Loucy (cell line): Measurements from ENCODE around the gene FAM135A.
"Not testable (repeated sequence)": the region's sequence is repeated elsewhere in the genome, so short reads cannot be mapped to it uniquely, and the experiment has no call there.

ENCODE experiments used
- H2AFZ ChIP-seq: fragments of 200-600 bp; sonication (generic); 2 replicates; pipeline ENCODE4 v1.6.0; 2016; ENCODE audit warnings: antibody characterized with exemption, mild to moderate bottlenecking, low read length, moderate library complexity
- H3F3A ChIP-seq: fragments of 200-600 bp; 2 replicates; pipeline ENCODE4 v1.6.0; 2016; ENCODE audit warnings: antibody characterized with exemption, low read depth, mild to moderate bottlenecking
- H3K27me3 ChIP-seq: fragments of 200-600 bp; sonication (generic); 2 replicates; pipeline ENCODE4 v1.6.1; 2014; ENCODE audit warnings: low read length, mild to moderate bottlenecking; ENCODE audit not compliant: insufficient read depth, poor library complexity, severe bottlenecking
- H3K36me3 ChIP-seq: fragments of 200-600 bp; sonication (generic); 2 replicates; pipeline ENCODE4 v1.6.1; 2016; ENCODE audit warnings: low read length; ENCODE audit not compliant: insufficient read depth
- H3K4me1 ChIP-seq: fragments of 200-600 bp; sonication (generic); 2 replicates; pipeline ENCODE4 v1.5.1; 2014; ENCODE audit warnings: low read length, mild to moderate bottlenecking; ENCODE audit not compliant: insufficient read depth, poor library complexity, severe bottlenecking
- H3K4me2 ChIP-seq: fragments of 200-600 bp; sonication (generic); 2 replicates; pipeline ENCODE4 v1.6.0; 2014; ENCODE audit warnings: antibody characterized with exemption, low read length, low read depth, mild to moderate bottlenecking; ENCODE audit not compliant: poor library complexity, severe bottlenecking
- H3K4me3 ChIP-seq: fragments of 200-600 bp; sonication (generic); 2 replicates; pipeline ENCODE4 v1.5.1; 2014; ENCODE audit warnings: low read length, mild to moderate bottlenecking, mixed read lengths; ENCODE audit not compliant: poor library complexity, severe bottlenecking
- H3K79me2 ChIP-seq: fragments of 200-600 bp; sonication (generic); 2 replicates; pipeline ENCODE4 v1.6.1; 2014; ENCODE audit warnings: low read length; ENCODE audit not compliant: insufficient read depth
- H3K9ac ChIP-seq: fragments of 200-600 bp; sonication (generic); 2 replicates; pipeline ENCODE4 v1.6.0; 2014; ENCODE audit warnings: mild to moderate bottlenecking, low read depth, low read length, moderate library complexity; ENCODE audit not compliant: poor library complexity, severe bottlenecking
- H3K9me2 ChIP-seq: fragments of 200-600 bp; sonication (generic); replicated peaks from 2 replicates; pipeline ENCODE4 v1.6.1; 2016; ENCODE audit warnings: low read depth, low read length, mixed read lengths
- H3K9me3 ChIP-seq: fragments of 200-600 bp; sonication (generic); 2 replicates; pipeline ENCODE4 v1.6.1; 2014; ENCODE audit warnings: mild to moderate bottlenecking, antibody characterized with exemption, low read length, low read depth; ENCODE audit not compliant: insufficient read depth
- H4K20me1 ChIP-seq: fragments of 200-600 bp; sonication (generic); 2 replicates; pipeline ENCODE4 v1.6.0; 2014; ENCODE audit warnings: antibody characterized with exemption, low read length, mild to moderate bottlenecking; ENCODE audit not compliant: insufficient read depth, poor library complexity, severe bottlenecking
- EZH2phosphoT487 ChIP-seq: fragments of 200-600 bp; IDR thresholded peaks from 2 replicates; pipeline ENCODE4 v1.6.1; 2018; ENCODE audit warnings: antibody characterized with exemption, mild to moderate bottlenecking, moderate library complexity, borderline replicate concordance
- TF ChIP-seq, protein P1 (sequence below): fragments of 200-600 bp; sonication (generic); conservative IDR thresholded peaks from 2 replicates; pipeline ENCODE4 v1.5.1; 2014; ENCODE audit warnings: mild to moderate bottlenecking, antibody characterized with exemption, low read length

The FAM135A gene

GRCh38 chr6:70494833-70495232 lies 81.5 kb downstream of the FAM135A start:
- Histone ChIP-seq H3K36me3 (no peaks in the 10 kb centered on the region), H2AFZ (no peak overlapping the region), H3K79me2 (no peaks in the 10 kb centered on the region), H3K4me3 (no peak overlapping the region), H3K4me1 (no peaks in the 10 kb centered on the region), H3K4me2 (no peak overlapping the region), H3K9me2 (no peaks in the 10 kb centered on the region), H3K9me3 (no peaks in the 10 kb centered on the region), H3K27me3 (no peaks in the 10 kb centered on the region), H4K20me1 (no peaks in the 10 kb centered on the region), H3F3A (no peaks in the 10 kb centered on the region), H3K9ac (no peak overlapping the region)
- TF ChIP-seq EZH2phosphoT487 = no peak
- TF ChIP-seq, protein P1, sequence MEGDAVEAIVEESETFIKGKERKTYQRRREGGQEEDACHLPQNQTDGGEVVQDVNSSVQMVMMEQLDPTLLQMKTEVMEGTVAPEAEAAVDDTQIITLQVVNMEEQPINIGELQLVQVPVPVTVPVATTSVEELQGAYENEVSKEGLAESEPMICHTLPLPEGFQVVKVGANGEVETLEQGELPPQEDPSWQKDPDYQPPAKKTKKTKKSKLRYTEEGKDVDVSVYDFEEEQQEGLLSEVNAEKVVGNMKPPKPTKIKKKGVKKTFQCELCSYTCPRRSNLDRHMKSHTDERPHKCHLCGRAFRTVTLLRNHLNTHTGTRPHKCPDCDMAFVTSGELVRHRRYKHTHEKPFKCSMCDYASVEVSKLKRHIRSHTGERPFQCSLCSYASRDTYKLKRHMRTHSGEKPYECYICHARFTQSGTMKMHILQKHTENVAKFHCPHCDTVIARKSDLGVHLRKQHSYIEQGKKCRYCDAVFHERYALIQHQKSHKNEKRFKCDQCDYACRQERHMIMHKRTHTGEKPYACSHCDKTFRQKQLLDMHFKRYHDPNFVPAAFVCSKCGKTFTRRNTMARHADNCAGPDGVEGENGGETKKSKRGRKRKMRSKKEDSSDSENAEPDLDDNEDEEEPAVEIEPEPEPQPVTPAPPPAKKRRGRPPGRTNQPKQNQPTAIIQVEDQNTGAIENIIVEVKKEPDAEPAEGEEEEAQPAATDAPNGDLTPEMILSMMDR = no peak

GRCh38 chr6:70495790-70496189 lies 82.5 kb downstream of the FAM135A start:
- not testable (repeated sequence) for H3K4me1 ChIP-seq, H3F3A ChIP-seq, H3K4me2 ChIP-seq, H3K4me3 ChIP-seq, H4K20me1 ChIP-seq, H3K9me3 ChIP-seq, H3K9ac ChIP-seq, H3K27me3 ChIP-seq, H2AFZ ChIP-seq, H3K9me2 ChIP-seq, H3K79me2 ChIP-seq, H3K36me3 ChIP-seq

DNA sequence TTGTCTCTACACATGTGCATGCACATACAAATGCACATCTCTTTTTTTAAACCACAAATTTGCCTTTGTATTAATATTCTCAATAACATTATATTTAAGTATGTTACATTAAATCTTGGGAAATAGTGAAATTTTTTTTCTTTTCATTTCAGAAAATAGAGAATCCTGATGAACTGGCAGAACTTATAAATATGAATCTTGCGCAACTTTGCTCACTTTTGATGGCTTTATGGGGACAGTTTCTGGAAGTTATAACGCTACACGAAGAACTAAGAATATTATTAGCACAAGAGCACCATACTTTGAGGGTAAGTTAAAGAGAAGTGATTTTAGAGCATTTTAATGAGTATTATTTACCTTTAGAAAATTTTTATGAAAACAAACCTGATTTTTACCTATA lies 89.2 kb downstream of the FAM135A start:
- no peaks in the 10 kb centered on the region for H4K20me1 ChIP-seq
- no peaks in the 10 kb centered on the region for H3K27me3 ChIP-seq
- H3F3A ChIP-seq = no peaks in the 10 kb centered on the region
- H3K4me2 ChIP-seq = no peak overlapping the region
- no peak for TF ChIP-seq EZH2phosphoT487
- TF ChIP-seq, protein P1 = no peak
- H2AFZ ChIP-seq = no peak overlapping the region
- H3K36me3 ChIP-seq = peaks cover 11% of the 10 kb centered on the region
- H3K79me2 ChIP-seq = no peaks in the 10 kb centered on the region
- H3K9me3 ChIP-seq = peaks cover 8% of the 10 kb centered on the region
- H3K4me3 ChIP-seq = no peak overlapping the region
- H3K9me2 ChIP-seq = no peaks in the 10 kb centered on the region
- no peak overlapping the region for H3K9ac ChIP-seq
- H3K4me1 ChIP-seq = no peaks in the 10 kb centered on the region

GRCh38 chr6:70503813-70504465 lies 90.6 kb downstream of the FAM135A start:
- no peak overlapping the region for H3K9ac ChIP-seq
- TF ChIP-seq, protein P1 = no peak
- no peak for TF ChIP-seq EZH2phosphoT487
- H3K4me2 ChIP-seq = no peak overlapping the region
- H3K27me3 ChIP-seq = no peaks in the 10 kb centered on the region
- H3K4me1 ChIP-seq = no peaks in the 10 kb centered on the region
- H3K79me2 ChIP-seq = no peaks in the 10 kb centered on the region
- H3F3A ChIP-seq = no peaks in the 10 kb centered on the region
- no peak overlapping the region for H2AFZ ChIP-seq
- no peaks in the 10 kb centered on the region for H3K9me2 ChIP-seq
- no peaks in the 10 kb centered on the region for H4K20me1 ChIP-seq
- H3K4me3 ChIP-seq = no peak overlapping the region
- H3K36me3 ChIP-seq = peaks cover 11% of the 10 kb centered on the region
- peaks cover 8% of the 10 kb centered on the region for H3K9me3 ChIP-seq
